Gastroesophageal sphincter (tissue), 4 donors: ENCODE results near the gene C19orf12. TPM values are rescaled to one million over a fixed set of nuclear protein-coding genes. Genes with fewer than 3 reads are reported as not detected.

ENCODE experiments used
- ATAC-seq: fragments of 150-250 bp; one replicate; pipeline ENCODE4 v1.9.1; 2016; ENCODE audit warnings: mild to moderate bottlenecking, moderate library complexity
- H3K27ac ChIP-seq, 4 donors: fragments of 200-600 bp; sonication (generic) in 3 of 4; 1 replicate in 3 of 4; 2 replicates in 1 of 4; pipeline ENCODE4 v1.5.1; 2016 to 2019
- H3K27me3 ChIP-seq: fragments of 200-600 bp; sonication (generic); one replicate; pipeline ENCODE4 v1.5.1; 2019
- H3K36me3 ChIP-seq, 2 donors: fragments of 200-600 bp; sonication (generic); one replicate each; pipeline ENCODE4 v1.5.1; 2019; ENCODE audit warnings: control low read depth in 1 of 2
- H3K4me1 ChIP-seq, 3 donors: fragments of 200-600 bp; sonication (generic); 1 replicate in 2 of 3; 2 replicates in 1 of 3; pipeline ENCODE4 v1.5.1; 2016 to 2019; ENCODE audit warnings: control low read depth in 2 of 3
- H3K4me3 ChIP-seq, 2 donors: fragments of 200-600 bp; sonication (generic); one replicate each; pipeline ENCODE4 v1.5.1; 2019; ENCODE audit warnings: mild to moderate bottlenecking in 1 of 2, moderate library complexity in 1 of 2
- H3K9me3 ChIP-seq, 3 donors: fragments of 200-600 bp; sonication (generic); one replicate each; pipeline ENCODE4 v1.5.1; 2017 to 2019; ENCODE audit warnings: control low read depth in 2 of 3
- EP300 ChIP-seq: sonication (generic); formaldehyde crosslinking; IDR thresholded peaks from one replicate; pipeline ENCODE4 v1.6.1; 2017; ENCODE audit warnings: antibody characterized with exemption, mild to moderate bottlenecking
- POLR2A ChIP-seq, 2 donors: fragments of 450-650 bp; IDR thresholded peaks; one replicate each; pipeline ENCODE4 v1.6.1; 2017; ENCODE audit warnings: antibody characterized with exemption in 2 of 2, mild to moderate bottlenecking in 2 of 2, moderate library complexity in 1 of 2
- POLR2AphosphoS5 ChIP-seq: sonication (generic); formaldehyde crosslinking; IDR thresholded peaks from one replicate; pipeline ENCODE4 v1.6.1; 2017; ENCODE audit warnings: antibody characterized with exemption
- WGBS, 2 donors: methylation state at CpG; one replicate each; pipeline ENCODE4 v1.1.5; 2018; ENCODE audit warnings: low coverage in 1 of 2; 5-methylcytosine and 5-hydroxymethylcytosine counted together
- total RNA-seq, 4 donors: library from RNA; depleted of rRNA; stranded (reverse); fragments of >200 nt; gene quantifications; one replicate each; pipeline ENCODE4 v1.1.0, GENCODE V29; 2016
- TF ChIP-seq, protein P1 (sequence below), 4 experiments: fragments of 200-600 bp in 2 of 4; fragments of 450-650 bp in 2 of 4; sonication (generic) in 1 of 4; IDR thresholded peaks; one replicate each; pipeline ENCODE4 v1.5.1; 2017 to 2019; ENCODE audit warnings: antibody characterized with exemption in 4 of 4, mild to moderate bottlenecking in 2 of 4, moderate library complexity in 2 of 4

Gene C19orf12
- total RNA-seq, 4 donors from 2014 or later = 37.6 to 62.1 (median 49.7) TPM

- peak overlapping the region in 1 of 2 donors; percentile 1 for H3K4me3 ChIP-seq
- H3K4me1 ChIP-seq = peaks cover 4 to 87% (median 29%) of the 10 kb centered on the region in 3 donors
- 5 to 12% methylated on average over 6 to 8 of the region's 17 CpGs for WGBS, 2 donors
- no peaks in the 10 kb centered on the region for H3K9me3 ChIP-seq
- H3K36me3 ChIP-seq = no peaks in the 10 kb centered on the region
- H3K27ac ChIP-seq = peak overlapping the region; percentile 83 to 94 (median 92)
- TF ChIP-seq POLR2A (IDR thresholded peaks at IDR 0.05) = no peak
- peak; percentile 77 for TF ChIP-seq POLR2AphosphoS5
- TF ChIP-seq, protein P1, sequence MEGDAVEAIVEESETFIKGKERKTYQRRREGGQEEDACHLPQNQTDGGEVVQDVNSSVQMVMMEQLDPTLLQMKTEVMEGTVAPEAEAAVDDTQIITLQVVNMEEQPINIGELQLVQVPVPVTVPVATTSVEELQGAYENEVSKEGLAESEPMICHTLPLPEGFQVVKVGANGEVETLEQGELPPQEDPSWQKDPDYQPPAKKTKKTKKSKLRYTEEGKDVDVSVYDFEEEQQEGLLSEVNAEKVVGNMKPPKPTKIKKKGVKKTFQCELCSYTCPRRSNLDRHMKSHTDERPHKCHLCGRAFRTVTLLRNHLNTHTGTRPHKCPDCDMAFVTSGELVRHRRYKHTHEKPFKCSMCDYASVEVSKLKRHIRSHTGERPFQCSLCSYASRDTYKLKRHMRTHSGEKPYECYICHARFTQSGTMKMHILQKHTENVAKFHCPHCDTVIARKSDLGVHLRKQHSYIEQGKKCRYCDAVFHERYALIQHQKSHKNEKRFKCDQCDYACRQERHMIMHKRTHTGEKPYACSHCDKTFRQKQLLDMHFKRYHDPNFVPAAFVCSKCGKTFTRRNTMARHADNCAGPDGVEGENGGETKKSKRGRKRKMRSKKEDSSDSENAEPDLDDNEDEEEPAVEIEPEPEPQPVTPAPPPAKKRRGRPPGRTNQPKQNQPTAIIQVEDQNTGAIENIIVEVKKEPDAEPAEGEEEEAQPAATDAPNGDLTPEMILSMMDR (IDR thresholded peaks at IDR 0.05) = no peak
- no peaks in the 10 kb centered on the region for H3K27me3 ChIP-seq
- ATAC-seq = peak; percentile 66
Observed at GRCh38 chr19:29662604-29663404, 52.3 kb downstream of the C19orf12 start.

GRCh38 chr19:29662278-29662603 lies 52.8 kb downstream of the C19orf12 start:
- WGBS, 2 donors = 0% methylated on average over 1 of the region's 1 CpG
- Histone ChIP-seq H3K4me1 (peaks cover 4 to 87% (median 23%) of the 10 kb centered on the region in 3 donors), H3K27ac (peak overlapping the region; percentile 83 to 94 (median 92)), H3K4me3 (peak overlapping the region in 1 of 2 donors; percentile 1), H3K27me3 (no peaks in the 10 kb centered on the region), H3K9me3 (no peaks in the 10 kb centered on the region), H3K36me3 (no peaks in the 10 kb centered on the region)
- TF ChIP-seq POLR2A (IDR thresholded peaks at IDR 0.05) = no peak
- TF ChIP-seq, protein P1 (IDR thresholded peaks at IDR 0.05) = no peak
- TF ChIP-seq POLR2AphosphoS5 = no peak
- no peak for TF ChIP-seq EP300
- ATAC-seq = no peak

DNA sequence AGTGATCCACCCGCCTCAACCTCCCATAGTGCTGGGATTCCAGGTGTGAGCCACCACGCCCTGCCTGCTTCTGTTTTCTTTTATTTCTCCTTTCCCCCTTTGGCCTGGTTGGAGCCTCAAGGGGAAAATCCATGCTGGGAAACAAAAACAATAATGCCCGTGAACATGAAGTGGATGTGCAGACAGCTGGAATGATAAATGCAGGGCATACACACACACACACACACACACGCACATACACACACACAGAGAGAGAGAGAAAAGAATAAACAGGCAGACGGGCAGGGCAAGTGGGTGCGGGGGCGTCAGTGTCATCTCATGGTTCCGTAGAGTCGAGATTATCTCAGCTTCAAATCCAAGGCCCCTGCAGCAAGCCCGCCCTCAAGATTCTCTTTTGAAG lies 54.2 kb downstream of the C19orf12 start:
- peak overlapping the region in 3 of 4 donors; percentile 90 to 94 (median 93) for H3K27ac ChIP-seq
- H3K36me3 ChIP-seq = no peaks in the 10 kb centered on the region
- H3K27me3 ChIP-seq = no peaks in the 10 kb centered on the region
- no peak overlapping the region for H3K4me3 ChIP-seq
- H3K9me3 ChIP-seq = no peaks in the 10 kb centered on the region
- peaks cover 4 to 72% (median 19%) of the 10 kb centered on the region in 3 donors for H3K4me1 ChIP-seq
- 58 to 78% methylated on average over 9 to 10 of the region's 10 CpGs for WGBS, 2 donors
- no peak for ATAC-seq
- no peak for TF ChIP-seq EP300
- TF ChIP-seq, protein P1 (IDR thresholded peaks at IDR 0.05) = no peak
- no peak for TF ChIP-seq POLR2A (IDR thresholded peaks at IDR 0.05)
- TF ChIP-seq POLR2AphosphoS5 = no peak

- no peak overlapping the region for H3K27ac ChIP-seq
Observed at GRCh38 chr19:29658221-29658991, 56.7 kb downstream of the C19orf12 start.

More at GRCh38 chr19:29658221-29658991, 56.7 kb downstream of the C19orf12 start:
- Histone ChIP-seq H3K9me3 (no peaks in the 10 kb centered on the region), H3K27me3 (peaks cover 1% of the 10 kb centered on the region), H3K4me1 (peaks cover 4 to 52% (median 12%) of the 10 kb centered on the region in 3 donors), H3K36me3 (no peaks in the 10 kb centered on the region), H3K4me3 (no peak overlapping the region)
- TF ChIP-seq, protein P1 (IDR thresholded peaks at IDR 0.05) = no peak
- TF ChIP-seq POLR2A (IDR thresholded peaks at IDR 0.05) = no peak
- TF ChIP-seq POLR2AphosphoS5 = peak; percentile 87
- ATAC-seq = no peak
- WGBS, 2 donors = 44 to 51% methylated on average over 5 of the region's 5 CpGs
